H9 (cell line): ENCODE data around the gene OCIAD1. TPM values are rescaled to one million over a fixed set of nuclear protein-coding genes. Genes with fewer than 3 reads are reported as not detected.
A peak's percentile ranks its signal among the peaks of the same experiment; 100 is the strongest.

Source experiments
- DNase-seq: peaks from one replicate; pipeline ENCODE4 v3.0.0-alpha.2; 2017
- H2AFZ ChIP-seq: one replicate; pipeline ENCODE4 v1.6.1; 2013; ENCODE audit warnings: mild to moderate bottlenecking, low read length, control low read depth, moderate library complexity
- H2AK5ac ChIP-seq: 2 replicates; pipeline ENCODE4 v1.6.1; 2013; ENCODE audit warnings: low read length, control low read depth, mixed read lengths; ENCODE audit not compliant: insufficient read length
- H2BK120ac ChIP-seq: one replicate; pipeline ENCODE4 v1.6.1; 2013; ENCODE audit warnings: low read depth, mild to moderate bottlenecking, low read length, control low read depth, inconsistent platforms; ENCODE audit not compliant: poor library complexity, severe bottlenecking
- H2BK12ac ChIP-seq: 2 replicates; pipeline ENCODE4 v1.6.1; 2013; ENCODE audit warnings: low read length, control low read depth, mixed read lengths, low read depth; ENCODE audit not compliant: insufficient read length
- H2BK15ac ChIP-seq: 2 replicates; pipeline ENCODE4 v1.6.1; 2013; ENCODE audit warnings: low read depth, low read length, control low read depth
- H2BK20ac ChIP-seq: one replicate; pipeline ENCODE4 v1.6.1; 2013; ENCODE audit warnings: low read depth, mild to moderate bottlenecking, low read length, control low read depth, inconsistent platforms; ENCODE audit not compliant: poor library complexity, severe bottlenecking
- H2BK5ac ChIP-seq: 2 replicates; pipeline ENCODE4 v1.6.1; 2013; ENCODE audit warnings: low read length, control low read depth, mixed read lengths; ENCODE audit not compliant: insufficient read length
- H3K14ac ChIP-seq: 2 replicates; pipeline ENCODE4 v1.6.1; 2013; ENCODE audit warnings: low read length, control low read depth; ENCODE audit not compliant: insufficient read depth
- H3K18ac ChIP-seq: 2 replicates; pipeline ENCODE4 v1.6.1; 2013; ENCODE audit warnings: low read depth, mild to moderate bottlenecking, mixed read lengths, low read length, control low read depth; ENCODE audit not compliant: insufficient read length
- H3K23ac ChIP-seq: 2 replicates; pipeline ENCODE4 v1.6.1; 2013; ENCODE audit warnings: low read length, control low read depth, mixed read lengths, low read depth; ENCODE audit not compliant: insufficient read length
- H3K23me2 ChIP-seq: 2 replicates; pipeline ENCODE4 v1.6.1; 2013; ENCODE audit warnings: low read depth, mild to moderate bottlenecking, mixed read lengths, low read length, control low read depth; ENCODE audit not compliant: insufficient read length, poor library complexity, severe bottlenecking
- H3K27ac ChIP-seq: 2 replicates; pipeline ENCODE4 v1.5.1; 2013; ENCODE audit warnings: low read length, control low read depth, mixed read lengths, low read depth; ENCODE audit not compliant: insufficient read length
- H3K27me3 ChIP-seq: 2 replicates; pipeline ENCODE4 v1.6.1; 2013; ENCODE audit warnings: low read length, control low read depth, inconsistent platforms; ENCODE audit not compliant: insufficient read depth
- H3K4ac ChIP-seq: 2 replicates; pipeline ENCODE4 v1.6.1; 2013; ENCODE audit warnings: low read depth, mild to moderate bottlenecking, control low read depth, inconsistent platforms, low read length, moderate library complexity
- H3K4me1 ChIP-seq: 2 replicates; pipeline ENCODE4 v1.6.1; 2013; ENCODE audit warnings: low read length, control low read depth, inconsistent platforms; ENCODE audit not compliant: insufficient read depth
- H3K4me2 ChIP-seq: 2 replicates; pipeline ENCODE4 v1.6.1; 2013; ENCODE audit warnings: low read length, control low read depth, mixed read lengths; ENCODE audit not compliant: insufficient read length, insufficient read depth
- H3K56ac ChIP-seq: 2 replicates; pipeline ENCODE4 v1.6.1; 2013; ENCODE audit warnings: low read depth, mild to moderate bottlenecking, mixed read lengths, low read length, control low read depth; ENCODE audit not compliant: insufficient read length
- H3K79me1 ChIP-seq: 2 replicates; pipeline ENCODE4 v1.6.1; 2013; ENCODE audit warnings: low read depth, mild to moderate bottlenecking, moderate library complexity, low read length, control low read depth, inconsistent platforms; ENCODE audit not compliant: insufficient read depth, poor library complexity, severe bottlenecking
- H3K79me2 ChIP-seq: 2 replicates; pipeline ENCODE4 v1.6.1; 2013; ENCODE audit warnings: low read length, control low read depth, inconsistent platforms; ENCODE audit not compliant: insufficient read depth
- H3K9ac ChIP-seq: 2 replicates; pipeline ENCODE4 v1.6.1; 2013; ENCODE audit warnings: low read length, control low read depth, mixed read lengths; ENCODE audit not compliant: insufficient read length; ENCODE audit errors: extremely low read depth
- H3K9me3 ChIP-seq: one replicate; pipeline ENCODE4 v1.6.1; 2013; ENCODE audit warnings: low read depth, low read length, inconsistent platforms; ENCODE audit not compliant: control insufficient read depth
- H3T11ph ChIP-seq: one replicate; pipeline ENCODE4 v1.6.1; 2013; ENCODE audit warnings: mild to moderate bottlenecking, low read length, control low read depth, inconsistent platforms
- H4K20me1 ChIP-seq: one replicate; pipeline ENCODE4 v1.6.1; 2013; ENCODE audit not compliant: control insufficient read depth, insufficient read length, insufficient read depth
- H4K5ac ChIP-seq: 2 replicates; pipeline ENCODE4 v1.6.1; 2013; ENCODE audit warnings: low read depth, mild to moderate bottlenecking, mixed read lengths, low read length, control low read depth; ENCODE audit not compliant: insufficient read length
- H4K8ac ChIP-seq: replicated peaks from 2 replicates; pipeline ENCODE4 v1.6.1; 2013; ENCODE audit warnings: low read length, control low read depth, mixed read lengths, low read depth; ENCODE audit not compliant: insufficient read length
- H4K91ac ChIP-seq: 2 replicates; pipeline ENCODE4 v1.6.1; 2013; ENCODE audit warnings: low read depth, mild to moderate bottlenecking, moderate library complexity, mixed read lengths, low read length, control low read depth; ENCODE audit not compliant: insufficient read length
- H3K27ac Mint-ChIP-seq, 3 experiments: 2 replicates in 2 of 3; 3 replicates in 1 of 3; pipeline ENCODE4 v1.8.0; 2020 to 2021; ENCODE audit warnings: mixed read lengths in 3 of 3, mild to moderate bottlenecking in 1 of 3, moderate library complexity in 1 of 3
- H3K27me3 Mint-ChIP-seq: 2 replicates; pipeline ENCODE4 v1.8.0; 2021; ENCODE audit warnings: low read depth, mild to moderate bottlenecking, moderate library complexity, mixed read lengths
- H3K36me3 Mint-ChIP-seq, 3 experiments: 2 replicates in 2 of 3; 3 replicates in 1 of 3; pipeline ENCODE4 v1.8.0; 2020 to 2021; ENCODE audit warnings: low read depth in 3 of 3, mixed read lengths in 3 of 3; ENCODE audit not compliant: insufficient read depth in 1 of 3
- H3K4me1 Mint-ChIP-seq, 2 experiments: 2 replicates each; pipeline ENCODE4 v1.8.0; 2020; ENCODE audit warnings: mixed read lengths in 2 of 2
- H3K4me3 Mint-ChIP-seq, 2 experiments: 2 replicates in 1 of 2; 3 replicates in 1 of 2; pipeline ENCODE4 v1.8.0; 2020 to 2021; ENCODE audit warnings: mild to moderate bottlenecking in 2 of 2, mixed read lengths in 2 of 2, moderate library complexity in 1 of 2
- H3K9me3 Mint-ChIP-seq, 2 experiments: 2 replicates in 1 of 2; 3 replicates in 1 of 2; pipeline ENCODE4 v1.8.0; 2020; ENCODE audit warnings: mild to moderate bottlenecking in 2 of 2, mixed read lengths in 2 of 2, moderate library complexity in 1 of 2
- WGBS: extraction: QIAGEN DNeasy Blood & Tissue Kit; methylation state at CpG from one replicate; pipeline ENCODE4 v1.1.7; 2013; ENCODE audit warnings: missing lambda C conversion rate, low lambda C conversion rate, mixed read lengths; ENCODE audit not compliant: insufficient read length; ENCODE audit errors: extremely low coverage; 5-methylcytosine and 5-hydroxymethylcytosine counted together
- total RNA-seq: library from RNA; stranded (reverse); gene quantifications from 2 replicates; pipeline ENCODE4 v1.2.1, GENCODE V29; 2021
- TF ChIP-seq, protein P1 (sequence below): fragments of 200-600 bp; sonication (generic); conservative IDR thresholded peaks from 3 replicates; pipeline ENCODE4 v1.8.0; 2021; ENCODE audit warnings: antibody characterized with exemption, mild to moderate bottlenecking

Gene OCIAD1
- total RNA-seq, 1 experiment from 2014 or later, result 169 TPM

DNA sequence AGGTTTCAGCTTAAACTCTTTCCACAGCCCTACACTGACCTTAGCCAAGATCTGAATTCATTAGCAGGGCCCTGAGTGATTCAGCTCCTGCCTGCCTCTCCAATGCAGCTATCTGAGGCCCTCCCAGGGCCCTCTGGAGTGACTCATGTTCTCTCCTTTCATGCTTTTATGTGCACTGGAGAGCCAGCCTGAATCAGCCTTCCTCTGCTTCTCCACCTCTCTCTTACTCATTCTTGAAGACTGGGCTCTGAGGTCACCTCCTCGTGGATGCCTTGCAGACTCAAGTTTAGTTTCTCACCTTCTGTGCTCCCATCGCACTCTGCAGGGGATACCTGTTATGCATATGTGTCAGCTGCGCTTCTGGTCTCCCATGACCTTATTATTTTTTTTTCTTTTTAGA is 78.8 kb downstream of the OCIAD1 start:
- H3K27me3 ChIP-seq, result no peaks in the 10 kb centered on the region
- WGBS, result no CpG with 5 or more reads among the region's 3 CpGs
- no peak overlapping the region for H3K4me2 ChIP-seq
- no peak overlapping the region; the same call in 1 of the 2 replicates for H3K14ac ChIP-seq
- TF ChIP-seq, protein P1, sequence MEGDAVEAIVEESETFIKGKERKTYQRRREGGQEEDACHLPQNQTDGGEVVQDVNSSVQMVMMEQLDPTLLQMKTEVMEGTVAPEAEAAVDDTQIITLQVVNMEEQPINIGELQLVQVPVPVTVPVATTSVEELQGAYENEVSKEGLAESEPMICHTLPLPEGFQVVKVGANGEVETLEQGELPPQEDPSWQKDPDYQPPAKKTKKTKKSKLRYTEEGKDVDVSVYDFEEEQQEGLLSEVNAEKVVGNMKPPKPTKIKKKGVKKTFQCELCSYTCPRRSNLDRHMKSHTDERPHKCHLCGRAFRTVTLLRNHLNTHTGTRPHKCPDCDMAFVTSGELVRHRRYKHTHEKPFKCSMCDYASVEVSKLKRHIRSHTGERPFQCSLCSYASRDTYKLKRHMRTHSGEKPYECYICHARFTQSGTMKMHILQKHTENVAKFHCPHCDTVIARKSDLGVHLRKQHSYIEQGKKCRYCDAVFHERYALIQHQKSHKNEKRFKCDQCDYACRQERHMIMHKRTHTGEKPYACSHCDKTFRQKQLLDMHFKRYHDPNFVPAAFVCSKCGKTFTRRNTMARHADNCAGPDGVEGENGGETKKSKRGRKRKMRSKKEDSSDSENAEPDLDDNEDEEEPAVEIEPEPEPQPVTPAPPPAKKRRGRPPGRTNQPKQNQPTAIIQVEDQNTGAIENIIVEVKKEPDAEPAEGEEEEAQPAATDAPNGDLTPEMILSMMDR, result no peak
- no peak overlapping the region for H3K18ac ChIP-seq
- no peak overlapping the region for H2BK12ac ChIP-seq
- peaks cover 13% of the 10 kb centered on the region for H3K23me2 ChIP-seq
- H4K91ac ChIP-seq, result no peak overlapping the region
- H2AFZ ChIP-seq, result no peak overlapping the region
- peaks cover 3% of the 10 kb centered on the region; the same call in 1 of the 2 replicates for H3K79me2 ChIP-seq
- Mint-ChIP-seq H3K4me3 (no peak overlapping the region; a peak in 1 of 5 replicates), H3K9me3 (no peaks in the 10 kb centered on the region; a peak in 1 of 5 replicates), H3K27ac (no peak overlapping the region), H3K27me3 (no peaks in the 10 kb centered on the region; the same call in 1 of the 2 replicates), H3K4me1 (peaks cover 8 to 18% of the 10 kb centered on the region in 2 experiments), H3K36me3 (peaks cover 0 to 3% (median 0%) of the 10 kb centered on the region in 3 experiments; a peak in 2 of 7 replicates)
- H3K9me3 ChIP-seq, result no peaks in the 10 kb centered on the region
- no peak overlapping the region for H3K56ac ChIP-seq
- no peak overlapping the region for H3K23ac ChIP-seq
- no peak overlapping the region for H4K8ac ChIP-seq
- no peak overlapping the region for H3K27ac ChIP-seq
- no peak overlapping the region for H2AK5ac ChIP-seq
- H2BK20ac ChIP-seq, result no peak overlapping the region
- no peak overlapping the region for H3K9ac ChIP-seq
- no peak overlapping the region for H3K4ac ChIP-seq
- H3T11ph ChIP-seq, result no peak overlapping the region
- H3K4me1 ChIP-seq, result peaks cover 3% of the 10 kb centered on the region
- H4K5ac ChIP-seq, result no peak overlapping the region
- DNase-seq, result peak; percentile 44
- no peak overlapping the region for H2BK5ac ChIP-seq
- H3K79me1 ChIP-seq, result no peaks in the 10 kb centered on the region
- H4K20me1 ChIP-seq, result no peaks in the 10 kb centered on the region
- H2BK15ac ChIP-seq, result no peak overlapping the region
- no peak overlapping the region for H2BK120ac ChIP-seq
